H1 (cell line): Measurements from ENCODE around the gene DPP8. TPM values are rescaled to one million over a fixed set of nuclear protein-coding genes. Genes with fewer than 3 reads are reported as not detected.

Experiments used
- CTCF ChIA-PET: fragments of 300-600 bp; sonication (Branson Sonifier 250); formaldehyde crosslinking; loops from one replicate; lab custom pipeline; 2021; ENCODE audit not compliant: partially characterized antibody; lab: Charles Lee
- POLR2A ChIA-PET: fragments of 300-600 bp; sonication (Branson Sonifier 250); formaldehyde crosslinking; loops from one replicate; lab custom pipeline; 2021; ENCODE audit warnings: inconsistent platforms; ENCODE audit not compliant: partially characterized antibody; lab: Charles Lee
- DNase-seq, 2 experiments: peaks; one replicate each; pipeline versions ENCODE4 v3.0.0 to v3.0.0-alpha.2; 2010 to 2022; ENCODE audit warnings: low spot score in 2 of 2, low read depth in 1 of 2, mixed read lengths in 1 of 2
- FAIRE-seq: peaks from 2 replicates; lab custom pipeline; 2011; peaks lifted over from hg19 to GRCh38; lab: Jason Lieb, UNC
- H2AFZ ChIP-seq: 2 replicates; pipeline ENCODE4 v1.8.1; 2012; ENCODE audit warnings: low read length, inconsistent platforms
- H2AK5ac ChIP-seq: 2 replicates; pipeline ENCODE4 v1.6.1; 2013; ENCODE audit warnings: low read depth, low read length
- H2BK120ac ChIP-seq: replicated peaks from 2 replicates; pipeline ENCODE3; 2013; ENCODE audit warnings: low read depth, low read length, inconsistent platforms
- H2BK12ac ChIP-seq: 2 replicates; pipeline ENCODE4 v1.6.1; 2013; ENCODE audit warnings: low read depth, low read length
- H2BK15ac ChIP-seq: 2 replicates; pipeline ENCODE4 v1.6.1; 2013; ENCODE audit warnings: low read length
- H2BK20ac ChIP-seq: 2 replicates; pipeline ENCODE4 v1.6.1; 2013; ENCODE audit warnings: low read length
- H2BK5ac ChIP-seq: 2 replicates; pipeline ENCODE4 v1.6.1; 2013; ENCODE audit warnings: low read depth, low read length
- H3K14ac ChIP-seq: 2 replicates; pipeline ENCODE4 v1.6.1; 2013; ENCODE audit warnings: inconsistent platforms; ENCODE audit not compliant: insufficient read length
- H3K18ac ChIP-seq: 2 replicates; pipeline ENCODE4 v1.6.1; 2013; ENCODE audit warnings: low read length; ENCODE audit errors: extremely low read depth
- H3K23ac ChIP-seq: 2 replicates; pipeline ENCODE4 v1.6.1; 2013; ENCODE audit warnings: inconsistent platforms; ENCODE audit not compliant: insufficient read length
- H3K23me2 ChIP-seq: 2 replicates; pipeline ENCODE4 v1.6.1; 2013; ENCODE audit warnings: low read depth, low read length
- H3K27ac ChIP-seq: 2 replicates; pipeline ENCODE4 v1.6.1; 2011; ENCODE audit warnings: low read depth, low read length, inconsistent platforms
- H3K27me3 ChIP-seq, 4 experiments: replicated peaks in 1 of 4; 1 replicate in 1 of 4; 2 replicates in 3 of 4; pipeline versions ENCODE4 v1.6.1 to v1.8.1; 2011 to 2013; ENCODE audit warnings: low read length in 3 of 4, mild to moderate bottlenecking in 3 of 4, inconsistent platforms in 2 of 4, mixed read lengths in 2 of 4, moderate library complexity in 1 of 4; ENCODE audit not compliant: control insufficient read depth in 3 of 4, insufficient read depth in 3 of 4; ENCODE audit errors: extremely low read depth in 1 of 4
- H3K36me3 ChIP-seq, 4 experiments: 2 replicates each; pipeline versions ENCODE4 v1.6.1 to v1.8.1; 2011 to 2013; ENCODE audit warnings: mild to moderate bottlenecking in 4 of 4, low read length in 3 of 4, moderate library complexity in 2 of 4, control low read depth in 1 of 4, inconsistent platforms in 1 of 4; ENCODE audit not compliant: insufficient read depth in 4 of 4, control insufficient read depth in 2 of 4
- H3K4ac ChIP-seq: replicated peaks from 2 replicates; pipeline ENCODE3; 2013; ENCODE audit warnings: low read length, low read depth, mixed read lengths, inconsistent platforms; ENCODE audit not compliant: insufficient read length
- H3K4me1 ChIP-seq, 4 experiments: replicated peaks in 1 of 4; 1 replicate in 1 of 4; 2 replicates in 3 of 4; pipeline versions ENCODE4 v1.6.1 to v1.8.1; 2011 to 2013; ENCODE audit warnings: low read length in 3 of 4, inconsistent platforms in 2 of 4, mixed read lengths in 1 of 4; ENCODE audit not compliant: insufficient read depth in 4 of 4, control insufficient read depth in 3 of 4
- H3K4me2 ChIP-seq, 2 experiments: 2 replicates each; pipeline versions ENCODE4 v1.6.1 to v1.8.1; 2011 to 2013; ENCODE audit warnings: low read depth in 2 of 2, low read length in 2 of 2, control low read depth in 1 of 2, inconsistent platforms in 1 of 2, mild to moderate bottlenecking in 1 of 2; ENCODE audit not compliant: insufficient read depth in 1 of 2
- H3K4me3 ChIP-seq, 4 experiments: fragments of 200-600, 300-600 bp in 1 of 4; sonication (generic), shearing (Covaris generic), sonication (Bioruptor Twin) in 1 of 4; 2 replicates each; pipeline versions ENCODE4 v1.5.1 to v1.8.1; 2011 to 2016; ENCODE audit warnings: low read length in 4 of 4, low read depth in 3 of 4, control low read depth in 2 of 4, inconsistent platforms in 2 of 4, mild to moderate bottlenecking in 2 of 4, mixed read lengths in 1 of 4, moderate library complexity in 1 of 4; ENCODE audit not compliant: insufficient read depth in 2 of 4; ENCODE audit errors: extremely low read depth in 1 of 4
- H3K56ac ChIP-seq: replicated peaks from 2 replicates; pipeline ENCODE3; 2013; ENCODE audit warnings: low read depth, mild to moderate bottlenecking, mixed read lengths, low read length, inconsistent platforms; ENCODE audit not compliant: insufficient read length
- H3K79me1 ChIP-seq: 2 replicates; pipeline ENCODE4 v1.6.1; 2013; ENCODE audit warnings: low read depth, low read length, control low read depth
- H3K79me2 ChIP-seq, 2 experiments: 2 replicates each; pipeline versions ENCODE4 v1.6.1 to v1.8.1; 2012 to 2013; ENCODE audit warnings: low read length in 2 of 2, mild to moderate bottlenecking in 2 of 2, inconsistent platforms in 1 of 2; ENCODE audit not compliant: insufficient read depth in 2 of 2, control insufficient read depth in 1 of 2
- H3K9ac ChIP-seq, 4 experiments: replicated peaks in 1 of 4; 1 replicate in 1 of 4; 2 replicates in 3 of 4; pipeline versions ENCODE4 v1.6.1 to v1.8.1; 2011 to 2013; ENCODE audit warnings: low read depth in 3 of 4, low read length in 3 of 4, control low read depth in 2 of 4, mild to moderate bottlenecking in 2 of 4, moderate library complexity in 2 of 4, inconsistent platforms in 1 of 4; ENCODE audit errors: extremely low read depth in 1 of 4
- H3K9me3 ChIP-seq, 2 experiments: 2 replicates each; pipeline versions ENCODE4 v1.6.1 to v1.8.1; 2012 to 2013; ENCODE audit warnings: mild to moderate bottlenecking in 2 of 2, moderate library complexity in 2 of 2, control low read depth in 1 of 2, inconsistent platforms in 1 of 2, low read depth in 1 of 2, low read length in 1 of 2, mixed read lengths in 1 of 2; ENCODE audit not compliant: insufficient read depth in 2 of 2
- H4K20me1 ChIP-seq, 2 experiments: replicated peaks in 1 of 2; 2 replicates each; pipeline versions ENCODE3 to v1.8.1; 2011 to 2013; ENCODE audit warnings: inconsistent platforms in 2 of 2, low read length in 2 of 2, mild to moderate bottlenecking in 1 of 2; ENCODE audit not compliant: insufficient read depth in 2 of 2, control insufficient read depth in 1 of 2
- H4K5ac ChIP-seq: 2 replicates; pipeline ENCODE4 v1.6.1; 2013; ENCODE audit warnings: low read length, low read depth, mixed read lengths, inconsistent platforms; ENCODE audit not compliant: insufficient read length
- H4K8ac ChIP-seq: 2 replicates; pipeline ENCODE4 v1.8.0; 2013; ENCODE audit warnings: mild to moderate bottlenecking, moderate library complexity, low read length, inconsistent platforms; ENCODE audit not compliant: insufficient read depth; ENCODE audit errors: extremely low read depth
- H4K91ac ChIP-seq: replicated peaks from 2 replicates; pipeline ENCODE3; 2013; ENCODE audit warnings: low read length, mixed read lengths, inconsistent platforms; ENCODE audit not compliant: insufficient read length
- BACH1 ChIP-seq: IDR thresholded peaks from 2 replicates; pipeline ENCODE4 v1.6.1; 2012; ENCODE audit warnings: low read length, improper control_type of control experiment
- CHD1 ChIP-seq: IDR thresholded peaks from 2 replicates; pipeline ENCODE4 v1.6.1; 2012; ENCODE audit warnings: low read depth, low read length, improper control_type of control experiment
- CTBP2 ChIP-seq: IDR thresholded peaks from 2 replicates; pipeline ENCODE4 v1.7.0; 2011; ENCODE audit warnings: borderline replicate concordance, mild to moderate bottlenecking, moderate library complexity, mixed read lengths, low read length; ENCODE audit not compliant: insufficient read depth, insufficient read length
- EGR1 ChIP-seq: IDR thresholded peaks from 2 replicates; pipeline ENCODE4 v1.6.1; 2011; ENCODE audit warnings: low read depth, low read length, borderline replicate concordance
- HDAC6 ChIP-seq: IDR thresholded peaks from one replicate; pipeline ENCODE4 v1.7.1; 2012; ENCODE audit warnings: low read depth, mild to moderate bottlenecking, inconsistent platforms, low read length, moderate library complexity
- KDM1A ChIP-seq: fragments of 200-600, 300-600 bp; sonication (generic); IDR thresholded peaks from 2 replicates; pipeline ENCODE4 v1.7.1; 2016; ENCODE audit warnings: mild to moderate bottlenecking, low read length, borderline replicate concordance
- KDM4A ChIP-seq: IDR thresholded peaks from one replicate; pipeline ENCODE4 v1.7.1; 2012; ENCODE audit warnings: low read depth, mild to moderate bottlenecking, moderate library complexity, low read length, inconsistent platforms; ENCODE audit not compliant: severe bottlenecking
- NRF1 ChIP-seq: IDR thresholded peaks from 2 replicates; pipeline ENCODE4 v1.6.1; 2011; ENCODE audit warnings: mild to moderate bottlenecking, low read depth, low read length, improper control_type of control experiment
- RFX5 ChIP-seq: IDR thresholded peaks from 2 replicates; pipeline ENCODE4 v1.6.1; 2011; ENCODE audit warnings: low read depth, low read length, improper control_type of control experiment, borderline replicate concordance
- RNF2 ChIP-seq: fragments of 200-900, 300-1000 bp; sonication (generic); IDR thresholded peaks from 2 replicates; pipeline ENCODE4 v1.7.1; 2016; ENCODE audit warnings: borderline replicate concordance, low read depth, mild to moderate bottlenecking, antibody characterized with exemption, low read length; ENCODE audit not compliant: poor library complexity, severe bottlenecking; ENCODE audit errors: missing control alignments
- SIRT6 ChIP-seq: IDR thresholded peaks from one replicate; pipeline ENCODE4 v1.7.1; 2012; ENCODE audit warnings: low read length, inconsistent platforms
- SP1 ChIP-seq: IDR thresholded peaks from 2 replicates; pipeline ENCODE4 v1.6.1; 2011; ENCODE audit warnings: low read depth, low read length
- SRF ChIP-seq: IDR thresholded peaks from 2 replicates; pipeline ENCODE4 v1.6.1; 2011; ENCODE audit warnings: mild to moderate bottlenecking, low read depth, low read length, moderate library complexity
- TAF7 ChIP-seq: optimal IDR thresholded peaks from 2 replicates; pipeline ENCODE3; 2011; ENCODE audit warnings: low read depth, mild to moderate bottlenecking, inconsistent platforms, low read length, moderate library complexity, borderline replicate concordance
- WGBS, 2 experiments: shearing (Covaris generic) in 1 of 2; methylation state at CpG; one replicate each; pipeline versions ENCODE4 v1.1.6 to v1.1.7; 2013 to 2015; ENCODE audit warnings: low lambda C conversion rate in 2 of 2, mixed read lengths in 2 of 2, inconsistent platforms in 1 of 2, low coverage in 1 of 2, missing lambda C conversion rate in 1 of 2; ENCODE audit not compliant: insufficient replicate concordance in 2 of 2, insufficient coverage in 1 of 2, insufficient read length in 1 of 2; ENCODE audit errors: extremely low coverage in 1 of 2, missing lambda C conversion rate in 1 of 2; 5-methylcytosine and 5-hydroxymethylcytosine counted together
- polyA plus RNA-seq, 7 experiments: library from polyadenylated mRNA; depleted of rRNA in 3 of 7; stranded (reverse) in 5 of 7; unstranded in 2 of 7; fragments of >200 nt in 5 of 7; fragments of 200-250 nt in 2 of 7; gene quantifications; 1 replicate in 5 of 7; 2 replicates in 1 of 7; 4 replicates in 1 of 7; pipeline versions ENCODE4 v1.2.1 to v1.2.3, GENCODE V29; 2011 to 2013; ENCODE audit warnings: missing spikeins in 2 of 7, mixed read lengths in 2 of 7
- total RNA-seq: library from RNA; stranded (reverse); fragmentation: NEBNext Ultra II Directional; extraction: Animal tissue kit (Norgen Biotek cat#: 25700); gene quantifications from 2 replicates; pipeline ENCODE4 v1.2.1, GENCODE V29; 2021

The DPP8 gene
- total and polyA plus RNA-seq, 2 of the 8 experiments (the other 6 are each of a cell fraction or from before 2014, with no cell fraction given): 9.9 to 26.0 TPM

GRCh38 chr15:65394936-65395335 lies 122.6 kb downstream of the DPP8 start:
- no peak overlapping the region for H2BK12ac ChIP-seq
- H3K79me2 ChIP-seq: no peaks in the 10 kb centered on the region
- H3K23me2 ChIP-seq: peaks cover 14% of the 10 kb centered on the region; the same call in 1 of the 2 replicates
- no peak for FAIRE-seq
- H3K14ac ChIP-seq: no peak overlapping the region
- H3K9me3 ChIP-seq: no peaks in the 10 kb centered on the region
- H3K9ac ChIP-seq: no peak overlapping the region
- ChIA-PET POLR2A (interaction anchor here (0.5 to 2.2 kb wide), 11 partner anchors 10 to 122 kb away, joined by 3 to 9 read pairs (median 4); partner anchors contain the start of gene RNU5B-1), CTCF (interaction anchor here (0.7 to 18.3 kb wide), 12 partner anchors 8 to 122 kb away, joined by 3 to 547 read pairs (median 4); no protein-coding TSS in a partner anchor)
- peaks cover 0 to 12% (median 3%) of the 10 kb centered on the region in 4 experiments; a peak in 6 of 7 replicates for H3K4me1 ChIP-seq
- H3K23ac ChIP-seq: no peak overlapping the region
- DNase-seq: no peak
- peaks cover 14 to 39% (median 35%) of the 10 kb centered on the region in 4 experiments for H3K27me3 ChIP-seq
- no peak overlapping the region for H3K56ac ChIP-seq
- no peak overlapping the region for H2BK120ac ChIP-seq
- no peak overlapping the region for H2BK5ac ChIP-seq
- H3K79me1 ChIP-seq: no peaks in the 10 kb centered on the region
- no peak overlapping the region for H4K91ac ChIP-seq
- H3K18ac ChIP-seq: no peak overlapping the region
- H3K4me2 ChIP-seq: no peak overlapping the region; a peak in 1 of 4 replicates
- H2BK15ac ChIP-seq: no peak overlapping the region
- no peak overlapping the region for H2BK20ac ChIP-seq
- H3K4ac ChIP-seq: no peak overlapping the region
- no peak overlapping the region for H4K5ac ChIP-seq
- H3K36me3 ChIP-seq: no peaks in the 10 kb centered on the region; a peak in 2 of 8 replicates
- no peak overlapping the region for H3K4me3 ChIP-seq
- no peak overlapping the region for H3K27ac ChIP-seq
- no peak overlapping the region for H2AFZ ChIP-seq
- H4K8ac ChIP-seq: no peak overlapping the region
- 85% methylated on average over 9 of the region's 9 CpGs; no CpG with 5 or more reads in 1 of the 2 experiments for WGBS, 2 experiments
- no peak overlapping the region; the same call in 1 of the 2 replicates for H2AK5ac ChIP-seq
- peaks cover 0 to 5% of the 10 kb centered on the region in 2 experiments for H4K20me1 ChIP-seq
- TF ChIP-seq SIRT6 (no peak), RNF2 (no peak), SP1 (no peak), CHD1 (no peak), EGR1 (no peak), TAF7 (no peak), CTBP2 (no peak), KDM4A (no peak), BACH1 (no peak), RFX5 (no peak), NRF1 (no peak), SRF (no peak), HDAC6 (no peak), KDM1A (no peak)
